Stimulated activated memory B cell treated with anti-CD40 and anti-IgM and Interleukin-4, amounts not matched to agents 10 μg/mL and 1 μg/mL and 100 μg/mL, for 72 hours (primary cell): ENCODE results near the gene HBA2.
"Not testable (repeated sequence)": the region's sequence is repeated elsewhere in the genome, so short reads cannot be mapped to it uniquely, and the experiment has no call there.

Source experiments
- ATAC-seq: fragments of 150-1000 bp; cut with Tn5 transposase; 2 replicates; pipeline ENCODE4 v1.10.0; 2021
- H3K27ac Mint-ChIP-seq: one replicate; pipeline ENCODE4 v1.8.0; 2022; ENCODE audit warnings: mild to moderate bottlenecking, mixed read lengths
- H3K27me3 Mint-ChIP-seq: one replicate; pipeline ENCODE4 v1.8.0; 2022; ENCODE audit warnings: mixed read lengths
- H3K36me3 Mint-ChIP-seq: one replicate; pipeline ENCODE4 v1.8.0; 2022; ENCODE audit warnings: mixed read lengths
- H3K4me1 Mint-ChIP-seq: one replicate; pipeline ENCODE4 v1.8.0; 2022; ENCODE audit warnings: mixed read lengths
- H3K4me3 Mint-ChIP-seq: one replicate; pipeline ENCODE4 v1.8.0; 2022; ENCODE audit warnings: mild to moderate bottlenecking, moderate library complexity, mixed read lengths
- H3K9me3 Mint-ChIP-seq: one replicate; pipeline ENCODE4 v1.8.0; 2022; ENCODE audit warnings: mixed read lengths

HBA2 gene

GRCh38 chr16:152141-153128 is 20.2 kb upstream of the HBA2 start, which contains the start of gene HBZ:
Gene HBZ (plus strand): TSS chr16:152644. CDS start chr16:152910, 266 bp downstream.
- H3K9me3 Mint-ChIP-seq = no peaks in the 10 kb centered on the region
- H3K27me3 Mint-ChIP-seq = peaks cover 57% of the 10 kb centered on the region
- H3K4me3 Mint-ChIP-seq = peak within 1 kb of the TSS; percentile 39
- no peaks in the 10 kb centered on the region for H3K36me3 Mint-ChIP-seq
- peak; percentile 49 for ATAC-seq
- H3K27ac Mint-ChIP-seq = no peak within 1 kb of the TSS
- H3K4me1 Mint-ChIP-seq = peaks cover 16% of the 10 kb centered on the region

GRCh38 chr16:153129-153521 is 19.6 kb upstream of the HBA2 start:
- peaks cover 16% of the 10 kb centered on the region for H3K4me1 Mint-ChIP-seq
- H3K4me3 Mint-ChIP-seq = peak overlapping the region; percentile 39
- not testable (repeated sequence) for H3K27ac Mint-ChIP-seq, H3K36me3 Mint-ChIP-seq, H3K9me3 Mint-ChIP-seq
- peaks cover 62% of the 10 kb centered on the region for H3K27me3 Mint-ChIP-seq
- ATAC-seq = peak; percentile 28

- H3K27ac Mint-ChIP-seq, H3K9me3 Mint-ChIP-seq, H3K36me3 Mint-ChIP-seq, H3K4me3 Mint-ChIP-seq: not testable (repeated sequence)
- Mint-ChIP-seq H3K27me3 (peaks cover 62% of the 10 kb centered on the region), H3K4me1 (peaks cover 16% of the 10 kb centered on the region)
- ATAC-seq = peak; percentile 17
Measured at GRCh38 chr16:153550-154216, 19.0 kb upstream of the HBA2 start.

- peaks cover 62% of the 10 kb centered on the region for H3K27me3 Mint-ChIP-seq
- H3K4me1 Mint-ChIP-seq = peaks cover 16% of the 10 kb centered on the region
- no peaks in the 10 kb centered on the region for H3K9me3 Mint-ChIP-seq
- H3K36me3 Mint-ChIP-seq = no peaks in the 10 kb centered on the region
- no peak overlapping the region for H3K27ac Mint-ChIP-seq
- peak overlapping the region; percentile 68 for H3K4me3 Mint-ChIP-seq
- ATAC-seq = peak; percentile 40
Measured at GRCh38 chr16:154217-155030, 18.3 kb upstream of the HBA2 start.

GRCh38 chr16:155031-155398 is 17.7 kb upstream of the HBA2 start:
- Mint-ChIP-seq H3K27me3 (peaks cover 61% of the 10 kb centered on the region), H3K36me3 (no peaks in the 10 kb centered on the region), H3K9me3 (no peaks in the 10 kb centered on the region), H3K4me3 (no peak overlapping the region), H3K4me1 (peaks cover 16% of the 10 kb centered on the region), H3K27ac (no peak overlapping the region)
- no peak for ATAC-seq

GRCh38 chr16:159136-159849 is 13.4 kb upstream of the HBA2 start:
- H3K4me1 Mint-ChIP-seq = peaks cover 8% of the 10 kb centered on the region
- no peak overlapping the region for H3K27ac Mint-ChIP-seq
- ATAC-seq = no peak
- no peak overlapping the region for H3K4me3 Mint-ChIP-seq
- peaks cover 66% of the 10 kb centered on the region for H3K27me3 Mint-ChIP-seq
- no peaks in the 10 kb centered on the region for H3K9me3 Mint-ChIP-seq
- H3K36me3 Mint-ChIP-seq = no peaks in the 10 kb centered on the region

- H3K36me3 Mint-ChIP-seq, H3K9me3 Mint-ChIP-seq, ATAC-seq, H3K4me1 Mint-ChIP-seq, H3K4me3 Mint-ChIP-seq, H3K27ac Mint-ChIP-seq: not testable (repeated sequence)
- peaks cover 57% of the 10 kb centered on the region for H3K27me3 Mint-ChIP-seq
Measured at GRCh38 chr16:160242-160641, 12.4 kb upstream of the HBA2 start.

- no peak for ATAC-seq
Measured at GRCh38 chr16:160691-161190, 11.9 kb upstream of the HBA2 start.

GRCh38 chr16:162271-162991 is 10.2 kb upstream of the HBA2 start:
- Mint-ChIP-seq H3K4me3 (no peak overlapping the region), H3K9me3 (no peaks in the 10 kb centered on the region), H3K4me1 (peaks cover 11% of the 10 kb centered on the region), H3K27me3 (peaks cover 54% of the 10 kb centered on the region), H3K36me3 (no peaks in the 10 kb centered on the region), H3K27ac (no peak overlapping the region)
- no peak for ATAC-seq

More at GRCh38 chr16:160691-161190, 11.9 kb upstream of the HBA2 start:
- Mint-ChIP-seq H3K4me3 (no peak overlapping the region), H3K27ac (no peak overlapping the region), H3K4me1 (peaks cover 7% of the 10 kb centered on the region), H3K27me3 (peaks cover 56% of the 10 kb centered on the region), H3K9me3 (no peaks in the 10 kb centered on the region), H3K36me3 (no peaks in the 10 kb centered on the region)

- not testable (repeated sequence) for H3K4me3 Mint-ChIP-seq
- peaks cover 54% of the 10 kb centered on the region for H3K27me3 Mint-ChIP-seq
Measured at GRCh38 chr16:163139-163538, 9.5 kb upstream of the HBA2 start.

GRCh38 chr16:163696-164095 is 9.0 kb upstream of the HBA2 start:
- H3K4me3 Mint-ChIP-seq, ATAC-seq, H3K27ac Mint-ChIP-seq, H3K36me3 Mint-ChIP-seq, H3K9me3 Mint-ChIP-seq: not testable (repeated sequence)
- Mint-ChIP-seq H3K27me3 (peaks cover 54% of the 10 kb centered on the region), H3K4me1 (peaks cover 11% of the 10 kb centered on the region)

More at GRCh38 chr16:163139-163538, 9.5 kb upstream of the HBA2 start:
- not testable (repeated sequence) for H3K36me3 Mint-ChIP-seq, ATAC-seq, H3K9me3 Mint-ChIP-seq, H3K27ac Mint-ChIP-seq
- peaks cover 11% of the 10 kb centered on the region for H3K4me1 Mint-ChIP-seq

GRCh38 chr16:164134-164823 is 8.4 kb upstream of the HBA2 start:
- H3K4me1 Mint-ChIP-seq = peaks cover 11% of the 10 kb centered on the region
- ATAC-seq = peak; percentile 49
- not testable (repeated sequence) for H3K36me3 Mint-ChIP-seq, H3K4me3 Mint-ChIP-seq, H3K9me3 Mint-ChIP-seq, H3K27ac Mint-ChIP-seq
- peaks cover 54% of the 10 kb centered on the region for H3K27me3 Mint-ChIP-seq

- no peaks in the 10 kb centered on the region for H3K36me3 Mint-ChIP-seq
- H3K27ac Mint-ChIP-seq = no peak overlapping the region
- peak overlapping the region; percentile 44 for H3K4me3 Mint-ChIP-seq
- H3K9me3 Mint-ChIP-seq = no peaks in the 10 kb centered on the region
- H3K27me3 Mint-ChIP-seq = peaks cover 54% of the 10 kb centered on the region
- H3K4me1 Mint-ChIP-seq = peaks cover 11% of the 10 kb centered on the region
- no peak for ATAC-seq
Measured at GRCh38 chr16:164827-165538, 7.7 kb upstream of the HBA2 start.
